Measurements from ENCODE around the gene TRIM62.

The TRIM62 gene

GRCh38 chr1:33181921-33182341 lies at the start of gene TRIM62:
Gene TRIM62, minus strand, starts transcription at chr1:33182043. Its CDS starts 611 bp downstream, at chr1:33181432.
- DNase-seq = peak; percentile 58

DNA sequence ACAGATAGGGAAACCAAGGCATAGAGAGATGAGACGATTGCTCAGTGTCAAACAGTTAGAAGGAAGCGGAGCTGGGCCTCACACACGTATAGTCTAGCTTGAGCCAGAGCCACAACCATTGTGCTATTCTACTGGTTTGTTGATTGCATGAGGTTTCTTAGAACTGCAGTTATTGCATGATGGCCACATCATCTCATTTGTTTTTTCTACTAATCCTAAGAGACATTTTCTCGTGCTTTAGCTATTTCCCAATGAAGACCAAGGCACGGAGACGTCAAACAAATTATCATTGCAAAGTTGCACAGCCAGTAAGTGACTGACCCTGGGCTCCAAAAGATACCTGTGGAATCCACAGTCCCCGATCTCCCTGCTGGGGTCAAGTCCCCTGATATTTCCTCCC lies 49.3 kb upstream of the TRIM62 start:
- no peak for DNase-seq

DNA sequence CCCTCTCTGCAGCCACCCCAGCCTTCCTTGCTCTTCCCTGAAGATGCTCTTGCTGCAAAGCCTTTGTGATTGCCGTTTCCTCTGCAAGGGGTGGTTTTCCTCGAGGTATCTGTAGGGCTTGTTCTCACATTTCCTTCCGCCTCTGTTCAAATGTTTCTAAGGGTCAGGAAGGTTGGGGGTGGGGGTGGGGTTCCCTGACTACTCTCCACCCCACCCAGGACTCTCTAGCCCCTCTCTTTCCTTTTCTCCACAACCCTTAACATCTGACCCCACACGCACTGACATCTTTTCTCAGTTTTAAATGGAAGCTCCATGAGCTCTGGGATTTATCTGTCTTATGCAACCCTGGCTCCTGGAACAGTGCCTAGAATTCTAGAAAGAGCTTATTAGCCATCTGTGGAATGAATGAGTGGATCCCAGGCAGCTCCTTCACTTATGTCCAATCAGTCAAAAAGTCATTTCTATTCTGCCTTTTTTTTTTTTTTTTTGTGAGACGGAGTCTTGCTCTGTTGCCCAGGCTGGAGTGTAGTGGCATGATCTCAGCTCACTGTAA lies 47.2 kb upstream of the TRIM62 start:
- no peak for DNase-seq

DNA sequence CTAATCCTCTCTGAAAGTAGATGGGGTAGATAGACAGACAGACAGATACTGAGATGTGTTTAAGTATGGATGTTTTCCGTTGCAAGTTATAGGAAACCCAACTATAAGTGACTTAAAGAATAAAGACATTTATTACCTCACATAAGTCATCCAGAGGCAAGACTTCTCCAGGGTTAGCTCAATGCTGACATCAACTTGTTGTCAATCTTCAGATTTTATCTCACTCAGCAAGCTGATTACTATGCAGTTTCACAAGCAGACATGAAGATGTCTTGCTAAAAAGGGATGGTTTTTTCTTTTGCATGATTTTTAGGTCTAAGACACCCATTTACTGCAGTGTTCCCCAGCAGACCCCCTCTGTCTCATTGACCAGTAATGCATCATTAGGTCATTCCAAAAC lies 43.7 kb upstream of the TRIM62 start:
- DNase-seq = no peak

- no peak for DNase-seq
These were observed 42.4 kb upstream of the TRIM62 start for GRCh38 chr1:33224166-33224707.

DNA sequence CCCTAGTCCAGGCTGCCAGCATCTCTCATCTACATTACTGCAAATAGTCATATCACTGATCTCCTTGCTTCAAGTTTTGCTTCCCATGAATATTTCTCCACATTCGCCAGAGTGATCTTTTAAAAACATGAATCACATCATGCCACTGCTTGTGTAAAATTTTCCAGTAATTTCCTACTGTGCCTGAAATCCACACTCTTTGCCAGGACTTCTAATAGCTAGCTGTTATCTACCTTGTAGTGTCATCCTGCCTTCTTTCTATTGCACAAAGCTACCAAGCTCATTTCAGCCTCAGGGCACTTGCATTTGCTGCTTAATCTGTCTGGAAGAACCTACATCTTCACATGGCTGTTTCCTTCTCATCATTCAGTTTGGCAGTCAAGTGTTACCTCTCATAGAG lies 40.5 kb upstream of the TRIM62 start:
- DNase-seq = no peak

GRCh38 chr1:33221385-33221758 lies 39.5 kb upstream of the TRIM62 start:
- no peak for DNase-seq

DNA sequence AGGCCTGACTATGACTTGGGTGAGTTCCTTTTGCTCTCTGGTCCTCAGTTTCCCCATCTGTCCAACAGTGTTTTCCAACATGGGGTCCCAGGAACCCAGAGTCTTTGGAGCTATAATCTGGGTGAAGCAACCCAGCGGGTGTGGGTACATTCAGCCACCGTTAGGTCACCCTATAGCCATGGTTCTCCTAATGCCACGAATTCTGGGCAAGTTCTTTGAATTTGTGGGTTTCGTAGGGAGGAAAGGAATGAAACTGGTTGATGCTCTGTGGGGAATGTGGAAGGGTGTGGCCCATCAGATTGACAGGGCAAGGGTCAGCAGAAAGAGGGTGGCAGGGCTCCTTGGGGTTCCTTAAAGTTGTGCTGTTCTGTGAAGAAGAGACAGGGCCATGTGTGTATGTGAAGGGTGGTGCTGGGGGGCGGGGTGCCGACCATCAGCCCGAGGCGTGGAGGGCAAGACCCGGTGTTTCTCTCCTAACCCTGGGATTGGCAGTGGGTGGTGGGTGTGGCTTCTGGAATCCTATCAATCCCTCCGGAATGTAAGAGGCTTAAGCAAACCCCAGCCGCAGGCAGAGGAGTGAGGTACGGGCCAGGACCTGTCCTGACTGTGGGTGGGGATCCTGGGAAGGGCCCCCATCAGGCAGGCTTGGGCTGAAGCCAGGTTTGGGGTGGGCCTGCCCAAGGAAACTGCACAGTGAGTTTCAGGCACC lies 39.0 kb upstream of the TRIM62 start:
- no peak for DNase-seq

DNA sequence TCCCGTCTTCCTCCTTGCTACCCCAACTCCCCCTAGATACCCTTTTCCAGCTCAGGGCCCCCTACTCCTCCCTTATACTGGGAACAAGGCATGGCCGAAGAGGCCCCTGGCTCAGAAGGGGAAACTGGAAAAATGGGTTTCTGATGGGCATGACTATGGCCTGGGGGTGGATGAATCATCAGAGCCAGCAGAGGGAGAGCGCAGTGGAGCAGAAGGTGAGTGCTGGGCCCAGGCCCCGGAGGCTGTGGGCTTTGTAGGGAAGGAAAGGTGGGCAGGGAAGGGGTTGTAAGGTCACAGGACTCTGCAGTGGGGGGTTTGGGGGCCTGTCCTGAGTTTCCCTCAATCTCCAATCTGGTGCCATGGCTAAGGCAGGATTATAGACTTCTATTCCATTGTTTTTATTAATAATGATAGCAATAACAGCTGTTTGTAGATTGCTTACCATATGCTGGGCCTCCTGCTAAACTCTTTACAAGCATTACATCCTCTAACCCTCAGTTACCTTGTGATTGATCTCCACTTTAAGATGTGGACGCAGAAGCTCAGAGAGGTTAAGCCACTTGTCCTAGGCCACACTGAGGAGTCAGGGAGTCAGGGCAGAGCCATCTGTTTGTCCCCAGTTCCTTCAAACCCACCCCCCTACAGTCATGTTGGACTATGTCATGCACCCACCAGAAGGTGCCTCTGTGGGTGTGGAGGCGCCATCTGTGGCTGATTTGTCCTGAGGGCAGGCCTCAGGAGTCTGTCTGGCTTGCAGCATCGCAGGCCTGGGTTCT lies 38.2 kb upstream of the TRIM62 start:
- no peak for DNase-seq

- DNase-seq = no peak
These were observed 30.1 kb upstream of the TRIM62 start for GRCh38 chr1:33211972-33212371.

- no peak for DNase-seq
These were observed 24.5 kb upstream of the TRIM62 start for GRCh38 chr1:33206340-33206739.

GRCh38 chr1:33195556-33195955 lies 13.7 kb upstream of the TRIM62 start:
- no peak for DNase-seq

DNA sequence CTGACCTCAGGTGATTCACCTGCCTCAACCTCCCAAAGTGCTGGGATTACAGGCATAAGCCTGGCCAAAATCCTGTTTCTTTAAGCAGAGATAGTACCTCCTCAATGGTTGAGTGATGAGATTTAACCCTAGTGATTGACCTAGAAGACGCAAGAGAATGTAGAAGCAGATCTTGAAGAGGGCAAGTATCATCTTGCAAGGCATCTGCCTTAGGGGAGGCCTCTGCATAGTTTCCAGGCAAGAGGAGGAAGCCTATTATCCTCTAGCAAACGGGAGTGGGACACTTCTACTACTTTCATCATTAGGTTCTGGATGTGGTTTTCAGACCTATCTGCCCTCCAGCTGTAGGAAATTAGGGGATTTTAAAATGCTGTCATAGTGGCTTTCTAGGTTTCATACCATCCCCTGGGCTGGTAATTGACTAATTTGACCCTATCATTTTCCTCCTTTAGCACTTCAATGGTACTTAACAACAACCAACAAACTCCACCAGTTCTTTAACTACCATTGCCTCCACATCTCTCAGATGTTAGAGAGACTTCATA lies 10.0 kb upstream of the TRIM62 start:
- DNase-seq = no peak

GRCh38 chr1:33190701-33191100 lies 8.9 kb upstream of the TRIM62 start:
- DNase-seq = no peak

- DNase-seq = no peak
These were observed 6.9 kb upstream of the TRIM62 start for GRCh38 chr1:33188572-33189275.

DNA sequence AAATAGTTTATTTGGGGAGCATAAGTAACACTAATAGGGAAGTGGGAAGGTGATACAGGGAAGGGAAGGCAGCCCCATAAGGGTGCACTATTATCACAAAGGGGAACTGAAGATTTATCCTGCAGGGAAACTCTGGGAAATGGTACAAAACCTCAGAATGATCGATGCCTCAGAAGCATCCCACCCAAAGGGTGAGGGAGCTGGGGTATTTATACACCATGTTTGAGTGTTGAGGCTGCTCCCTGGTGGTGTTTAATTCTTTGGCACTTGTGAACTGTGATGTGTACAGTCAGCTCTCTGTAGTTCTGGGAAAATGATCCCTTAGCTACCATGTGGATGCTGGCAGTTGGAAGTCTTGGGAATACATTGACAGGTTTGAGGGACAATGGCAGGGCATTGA lies 5.1 kb upstream of the TRIM62 start:
- no peak for DNase-seq

- DNase-seq = no peak
These were observed 3.7 kb upstream of the TRIM62 start for GRCh38 chr1:33185541-33185940.

DNA sequence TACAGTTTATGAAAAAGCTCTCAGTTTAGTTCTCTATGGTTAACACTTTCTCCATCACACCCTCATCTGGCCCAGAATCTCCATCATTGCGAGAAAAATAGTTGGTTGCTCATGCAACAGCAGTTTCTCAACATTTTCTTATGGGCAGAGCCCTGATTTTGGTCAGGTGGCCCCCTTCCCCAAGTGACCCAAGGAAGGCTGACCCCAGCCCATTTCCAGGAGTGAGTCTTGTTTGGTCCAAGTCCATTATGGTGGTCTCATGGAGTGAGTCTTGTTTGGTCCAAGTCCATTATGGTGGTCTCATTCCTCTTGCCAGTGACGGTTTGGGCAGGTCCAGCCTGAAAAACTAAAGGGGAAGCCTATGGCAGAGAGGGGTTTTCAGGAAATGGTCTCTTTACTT lies 1.5 kb upstream of the TRIM62 start:
- no peak for DNase-seq

DNA sequence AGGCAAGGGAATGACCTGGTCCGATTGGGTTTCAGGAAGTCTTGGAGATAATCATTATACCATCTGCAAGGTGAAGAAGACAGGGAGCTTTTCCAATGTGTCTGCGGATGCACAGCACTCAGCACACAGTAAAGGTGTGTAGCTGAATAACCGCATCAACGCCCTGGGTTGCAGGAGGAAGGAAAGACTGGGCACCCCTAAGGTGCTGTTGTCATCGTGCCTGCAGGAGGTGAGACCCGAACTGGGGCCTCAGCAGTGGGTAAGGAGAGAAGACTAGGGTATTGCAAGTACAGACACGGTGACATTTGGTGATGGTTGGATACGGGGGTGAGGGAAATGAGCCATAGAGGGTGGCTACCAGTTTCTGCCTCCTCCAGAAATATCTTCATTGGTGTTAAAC lies 1.1 kb upstream of the TRIM62 start:
- peak; percentile 62 for DNase-seq

- peak; percentile 57 for DNase-seq
These were observed 578 bp upstream of the TRIM62 start for GRCh38 chr1:33182401-33182841.

DNA sequence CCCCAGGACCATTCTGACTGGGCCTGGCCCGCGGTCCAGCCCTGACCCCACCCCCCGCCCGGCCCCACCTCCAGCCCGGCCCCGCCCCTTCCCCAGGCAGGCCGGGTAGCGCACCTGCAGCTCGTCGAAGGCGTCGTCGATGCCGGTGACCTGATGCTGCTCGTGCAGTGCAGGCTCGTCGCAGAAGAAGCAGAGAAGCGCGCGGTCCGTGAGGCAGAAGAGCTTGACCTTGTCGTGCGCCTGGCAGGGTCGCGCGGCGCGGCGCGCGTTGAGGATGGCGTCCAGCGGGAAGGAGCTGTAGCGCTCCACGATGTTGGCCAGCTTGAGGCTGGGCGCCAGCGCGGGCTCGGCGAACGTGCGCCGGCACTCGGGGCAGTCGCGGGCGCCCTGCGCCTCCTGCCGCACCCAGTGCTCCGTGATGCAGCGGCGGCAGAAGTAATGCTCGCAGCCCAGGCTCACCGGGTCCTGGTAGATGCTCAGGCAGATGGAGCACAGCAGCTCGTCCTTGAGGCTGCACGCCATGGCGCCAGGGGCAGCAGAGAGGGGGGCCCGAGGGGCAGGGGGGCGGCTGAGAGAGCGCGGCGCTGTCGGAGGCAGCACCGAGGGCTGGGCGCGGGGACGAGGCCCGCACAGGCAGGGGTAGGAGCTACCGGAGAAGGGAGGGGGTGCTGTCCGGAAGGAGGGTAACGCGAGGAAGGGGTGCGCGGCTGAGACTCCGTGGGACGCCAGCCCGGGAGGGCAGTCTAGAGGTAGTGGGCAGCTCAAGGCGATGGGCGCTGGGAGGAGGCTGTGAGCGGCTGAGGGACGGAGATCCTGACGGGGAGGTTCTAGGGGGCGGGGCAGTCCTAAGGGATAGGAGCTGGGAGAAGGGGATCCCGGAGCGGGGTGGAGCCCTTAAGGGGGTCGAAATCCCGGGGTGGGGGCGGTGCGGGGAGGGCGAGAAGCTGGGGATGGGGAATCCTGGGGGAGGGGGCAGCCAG lies 642 bp downstream of the TRIM62 start:
- DNase-seq = no peak

Measured in NK-92 treated with Interleukin-12 subunit alpha and Interleukin-12 subunit beta, amount 100 ng/mL, for 24 hours (cell line).